GM23248 (cell line): ENCODE data around the gene CHGA. TPM values are rescaled to one million over a fixed set of nuclear protein-coding genes. Genes with fewer than 3 reads are reported as not detected.

ENCODE experiments used
- DNase-seq: peaks from one replicate; pipeline ENCODE4 v3.0.0-alpha.2; 2015
- H2AFZ ChIP-seq: fragments of 200-600 bp; sonication (generic); 2 replicates; pipeline ENCODE4 v1.6.1; 2016; ENCODE audit warnings: antibody characterized with exemption
- H3F3A ChIP-seq: fragments of 200-600 bp; sonication (generic); 2 replicates; pipeline ENCODE4 v1.6.1; 2016; ENCODE audit warnings: mild to moderate bottlenecking, antibody characterized with exemption, mixed run types; ENCODE audit not compliant: insufficient read depth
- H3K27ac ChIP-seq: fragments of 200-600 bp; sonication (generic); 2 replicates; pipeline ENCODE4 v1.5.1; 2016; ENCODE audit warnings: mild to moderate bottlenecking
- H3K27me3 ChIP-seq: fragments of 200-600 bp; sonication (generic); replicated peaks from 2 replicates; pipeline ENCODE4 v1.6.1; 2016; ENCODE audit warnings: mild to moderate bottlenecking; ENCODE audit not compliant: insufficient read depth
- H3K36me3 ChIP-seq: fragments of 200-600 bp; sonication (generic); 2 replicates; pipeline ENCODE4 v1.6.1; 2016; ENCODE audit warnings: low read depth, mild to moderate bottlenecking
- H3K4me1 ChIP-seq: fragments of 200-600 bp; sonication (generic); 2 replicates; pipeline ENCODE4 v1.6.1; 2016; ENCODE audit warnings: mild to moderate bottlenecking; ENCODE audit not compliant: insufficient read depth
- H3K4me2 ChIP-seq: fragments of 200-600 bp; sonication (generic); one replicate; pipeline ENCODE4 v1.6.1; 2016; ENCODE audit warnings: mild to moderate bottlenecking; ENCODE audit not compliant: unreplicated experiment
- H3K4me3 ChIP-seq: fragments of 200-600 bp; sonication (generic); 2 replicates; pipeline ENCODE4 v1.5.1; 2016; ENCODE audit warnings: mild to moderate bottlenecking
- H3K79me2 ChIP-seq: fragments of 200-600 bp; sonication (generic); 2 replicates; pipeline ENCODE4 v1.6.1; 2016; ENCODE audit warnings: mild to moderate bottlenecking; ENCODE audit not compliant: insufficient read depth
- H3K9ac ChIP-seq: fragments of 200-600 bp; sonication (generic); 2 replicates; pipeline ENCODE4 v1.6.1; 2016; ENCODE audit warnings: mild to moderate bottlenecking
- H3K9me2 ChIP-seq: fragments of 200-600 bp; sonication (generic); 2 replicates; pipeline ENCODE4 v1.6.1; 2016; ENCODE audit warnings: mixed run types, mild to moderate bottlenecking, moderate library complexity; ENCODE audit not compliant: insufficient read depth
- H3K9me3 ChIP-seq: fragments of 200-600 bp; sonication (generic); one replicate; pipeline ENCODE4 v1.6.1; 2017; ENCODE audit warnings: low read depth
- H4K20me1 ChIP-seq: fragments of 200-600 bp; sonication (generic); 2 replicates; pipeline ENCODE4 v1.6.0; 2016; ENCODE audit not compliant: insufficient read depth
- EZH2 ChIP-seq: fragments of 200-600 bp; sonication (generic); IDR thresholded peaks from 2 replicates; pipeline ENCODE4 v1.6.1; 2018; ENCODE audit warnings: antibody characterized with exemption, mild to moderate bottlenecking; ENCODE audit not compliant: insufficient read depth, poor library complexity, severe bottlenecking
- EZH2phosphoT487 ChIP-seq: fragments of 200-600 bp; sonication (generic); IDR thresholded peaks from 2 replicates; pipeline ENCODE4 v1.6.1; 2018; ENCODE audit warnings: antibody characterized with exemption, moderate library complexity, mild to moderate bottlenecking, low read depth; ENCODE audit not compliant: insufficient read depth
- WGBS, 2 experiments: methylation state at CpG; one replicate each; pipeline ENCODE4 v1.1.6; 2015 to 2017; ENCODE audit warnings: low lambda C conversion rate in 2 of 2, low coverage in 1 of 2; ENCODE audit errors: missing lambda C conversion rate in 2 of 2; 5-methylcytosine and 5-hydroxymethylcytosine counted together
- in situ Hi-C: fragments of 300-500 bp; cut with MboI; formaldehyde crosslinking; loops from 2 replicates; pipeline ENCODE4 v1.15.0; 2020
- polyA plus RNA-seq: library from polyadenylated mRNA; unstranded; fragments of >200 nt; fragmentation: Nextera tagmentation; extraction: Ambion mirVana; gene quantifications from 2 replicates; pipeline ENCODE4 v1.2.1, GENCODE V29; 2016
- total RNA-seq: library from RNA; depleted of rRNA; stranded (reverse); fragments of >200 nt; shearing (Covaris generic); gene quantifications from 2 replicates; pipeline ENCODE4 v1.2.3, GENCODE V29; 2014

The CHGA gene
- total and polyA plus RNA-seq, 2 experiments from 2014 or later, result not detected

- H3K9ac ChIP-seq, result no peak overlapping the region
- H3K36me3 ChIP-seq, result no peaks in the 10 kb centered on the region
- H3K79me2 ChIP-seq, result no peaks in the 10 kb centered on the region
- no peaks in the 10 kb centered on the region for H3K9me2 ChIP-seq
- no peak overlapping the region for H3K4me2 ChIP-seq
- in situ Hi-C loops, result loop anchor here (10.0 kb wide), 1 partner anchor 139 kb away; the partner anchor contains the start of gene ITPK1
- no peak for DNase-seq
- no peaks in the 10 kb centered on the region for H4K20me1 ChIP-seq
- H3K27me3 ChIP-seq, result no peaks in the 10 kb centered on the region
- 94 to 97% methylated on average over 2 of the region's 2 CpGs for WGBS, 2 experiments
- H3K27ac ChIP-seq, result no peak overlapping the region
- no peak overlapping the region for H3K4me3 ChIP-seq
- peaks cover 16% of the 10 kb centered on the region for H3K4me1 ChIP-seq
- H3F3A ChIP-seq, result peaks cover 19% of the 10 kb centered on the region
- no peak for TF ChIP-seq EZH2phosphoT487
- no peak for TF ChIP-seq EZH2
- no peak overlapping the region for H2AFZ ChIP-seq
- H3K9me3 ChIP-seq, result no peaks in the 10 kb centered on the region
Measured at GRCh38 chr14:92976268-92976667, 53.3 kb downstream of the CHGA start.

DNA sequence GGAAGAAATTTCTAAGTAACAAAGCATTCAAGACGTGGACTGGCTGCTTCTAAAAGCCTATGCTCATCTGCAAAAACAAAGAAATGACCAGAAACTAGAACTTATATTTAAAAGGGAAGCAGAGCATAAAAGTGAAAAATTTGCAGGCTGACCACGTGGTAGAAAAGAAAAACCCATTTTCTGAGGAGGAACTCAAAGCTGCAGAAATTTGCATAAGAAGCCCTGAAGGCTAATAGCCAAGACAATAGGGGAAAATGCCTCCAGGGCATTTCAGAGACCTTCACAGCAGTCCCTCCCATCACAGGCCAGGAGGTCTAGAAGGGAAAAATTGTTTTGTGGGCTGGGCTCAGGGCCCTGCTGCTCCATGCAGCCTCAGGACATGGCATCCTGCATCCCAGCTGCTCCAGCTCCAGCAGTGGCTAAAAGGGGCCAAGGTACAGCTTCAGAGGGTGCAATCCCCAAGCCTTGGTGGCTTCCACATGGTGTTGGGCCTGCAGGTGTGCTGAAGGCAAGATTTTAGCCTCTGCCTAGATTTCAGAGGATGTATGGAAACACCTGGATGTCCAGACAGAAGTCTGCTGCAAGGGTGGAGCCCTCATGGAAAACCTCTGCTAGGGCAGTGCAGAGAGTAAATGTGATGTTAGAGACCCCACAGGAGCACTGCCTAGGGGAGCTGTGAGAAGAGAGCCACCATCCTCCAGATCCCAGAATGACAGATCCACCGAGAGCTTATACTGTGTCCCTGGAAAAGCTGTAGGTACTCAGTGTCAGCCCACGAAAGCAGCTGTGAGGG lies 55.5 kb downstream of the CHGA start:
- Histone ChIP-seq H3K4me3 (no peak overlapping the region), H3K27me3 (no peaks in the 10 kb centered on the region), H3K27ac (no peak overlapping the region), H3K36me3 (no peaks in the 10 kb centered on the region), H2AFZ (no peak overlapping the region), H3K9me2 (no peaks in the 10 kb centered on the region), H3K4me1 (peaks cover 10% of the 10 kb centered on the region; the same call in 1 of the 2 replicates), H3K4me2 (no peak overlapping the region), H3F3A (0 out of 2 replicates have a peak, but pooled peaks cover 5% of the 10 kb centered on the region), H3K9ac (no peak overlapping the region), H4K20me1 (no peaks in the 10 kb centered on the region), H3K9me3 (no peaks in the 10 kb centered on the region), H3K79me2 (no peaks in the 10 kb centered on the region)
- in situ Hi-C loops, result loop anchor here (10.0 kb wide), 1 partner anchor 136 kb away; the partner anchor contains the start of gene ITPK1
- WGBS, 2 experiments, result 89 to 97% methylated on average over 4 of the region's 4 CpGs
- TF ChIP-seq EZH2phosphoT487 (no peak), EZH2 (no peak)
- DNase-seq, result no peak

GRCh38 chr14:92980866-92981265 lies 57.9 kb downstream of the CHGA start:
- peaks cover 5% of the 10 kb centered on the region for H3K4me1 ChIP-seq
- no peak overlapping the region for H2AFZ ChIP-seq
- no peak for TF ChIP-seq EZH2phosphoT487
- no peak for DNase-seq
- H3K9me2 ChIP-seq, result no peaks in the 10 kb centered on the region
- H3K79me2 ChIP-seq, result no peaks in the 10 kb centered on the region
- no peak overlapping the region for H3K27ac ChIP-seq
- WGBS, 2 experiments, result 83 to 86% methylated on average over 4 of the region's 4 CpGs
- in situ Hi-C loops, result no loop called here
- H3K27me3 ChIP-seq, result no peaks in the 10 kb centered on the region
- H3K9ac ChIP-seq, result no peak overlapping the region
- 0 out of 2 replicates have a peak, but pooled peaks cover 2% of the 10 kb centered on the region for H3F3A ChIP-seq
- no peaks in the 10 kb centered on the region for H3K36me3 ChIP-seq
- no peak overlapping the region for H3K4me2 ChIP-seq
- H3K4me3 ChIP-seq, result no peak overlapping the region
- no peaks in the 10 kb centered on the region for H3K9me3 ChIP-seq
- H4K20me1 ChIP-seq, result no peaks in the 10 kb centered on the region

DNA sequence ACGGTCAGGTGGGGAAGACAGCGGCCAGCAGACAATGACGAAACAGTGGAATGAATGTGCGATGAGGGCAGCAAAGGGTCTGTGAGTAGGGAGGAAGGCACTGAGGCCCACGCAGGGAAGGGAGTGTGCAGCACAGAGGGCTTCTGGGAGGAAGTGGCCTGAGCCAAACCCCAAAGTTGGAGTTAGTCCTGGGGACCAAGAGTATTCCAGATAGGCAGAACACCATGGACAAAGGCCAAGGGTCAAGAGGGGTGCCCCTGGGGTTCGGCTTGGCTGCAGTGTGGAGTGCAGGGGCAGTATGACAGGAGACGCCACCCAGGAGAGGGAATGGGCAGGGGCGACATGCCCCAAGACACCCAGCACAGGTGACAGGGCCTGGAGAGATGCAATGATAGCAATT lies 58.8 kb downstream of the CHGA start:
- H4K20me1 ChIP-seq, result no peaks in the 10 kb centered on the region
- no peak overlapping the region for H3K4me2 ChIP-seq
- 97% methylated on average over 8 of the region's 8 CpGs for WGBS, 2 experiments
- H3K4me3 ChIP-seq, result no peak overlapping the region
- no peaks in the 10 kb centered on the region for H3K9me3 ChIP-seq
- 0 out of 2 replicates have a peak, but pooled peaks cover 3% of the 10 kb centered on the region for H3F3A ChIP-seq
- no peaks in the 10 kb centered on the region for H3K9me2 ChIP-seq
- no peak overlapping the region for H2AFZ ChIP-seq
- no peaks in the 10 kb centered on the region for H3K36me3 ChIP-seq
- H3K27me3 ChIP-seq, result no peaks in the 10 kb centered on the region
- no peak for TF ChIP-seq EZH2
- no peak for TF ChIP-seq EZH2phosphoT487
- peaks cover 13% of the 10 kb centered on the region for H3K4me1 ChIP-seq
- H3K9ac ChIP-seq, result no peak overlapping the region
- H3K79me2 ChIP-seq, result no peaks in the 10 kb centered on the region
- H3K27ac ChIP-seq, result no peak overlapping the region
- in situ Hi-C loops, result no loop called here
- DNase-seq, result no peak
